ENCODE results near the gene ZMYND12.
"Not testable (repeated sequence)": the region's sequence is repeated elsewhere in the genome, so short reads cannot be mapped to it uniquely, and the experiment has no call there.

The ZMYND12 gene, protein sequence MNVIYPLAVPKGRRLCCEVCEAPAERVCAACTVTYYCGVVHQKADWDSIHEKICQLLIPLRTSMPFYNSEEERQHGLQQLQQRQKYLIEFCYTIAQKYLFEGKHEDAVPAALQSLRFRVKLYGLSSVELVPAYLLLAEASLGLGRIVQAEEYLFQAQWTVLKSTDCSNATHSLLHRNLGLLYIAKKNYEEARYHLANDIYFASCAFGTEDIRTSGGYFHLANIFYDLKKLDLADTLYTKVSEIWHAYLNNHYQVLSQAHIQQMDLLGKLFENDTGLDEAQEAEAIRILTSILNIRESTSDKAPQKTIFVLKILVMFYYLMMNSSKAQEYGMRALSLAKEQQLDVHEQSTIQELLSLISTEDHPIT

DNA sequence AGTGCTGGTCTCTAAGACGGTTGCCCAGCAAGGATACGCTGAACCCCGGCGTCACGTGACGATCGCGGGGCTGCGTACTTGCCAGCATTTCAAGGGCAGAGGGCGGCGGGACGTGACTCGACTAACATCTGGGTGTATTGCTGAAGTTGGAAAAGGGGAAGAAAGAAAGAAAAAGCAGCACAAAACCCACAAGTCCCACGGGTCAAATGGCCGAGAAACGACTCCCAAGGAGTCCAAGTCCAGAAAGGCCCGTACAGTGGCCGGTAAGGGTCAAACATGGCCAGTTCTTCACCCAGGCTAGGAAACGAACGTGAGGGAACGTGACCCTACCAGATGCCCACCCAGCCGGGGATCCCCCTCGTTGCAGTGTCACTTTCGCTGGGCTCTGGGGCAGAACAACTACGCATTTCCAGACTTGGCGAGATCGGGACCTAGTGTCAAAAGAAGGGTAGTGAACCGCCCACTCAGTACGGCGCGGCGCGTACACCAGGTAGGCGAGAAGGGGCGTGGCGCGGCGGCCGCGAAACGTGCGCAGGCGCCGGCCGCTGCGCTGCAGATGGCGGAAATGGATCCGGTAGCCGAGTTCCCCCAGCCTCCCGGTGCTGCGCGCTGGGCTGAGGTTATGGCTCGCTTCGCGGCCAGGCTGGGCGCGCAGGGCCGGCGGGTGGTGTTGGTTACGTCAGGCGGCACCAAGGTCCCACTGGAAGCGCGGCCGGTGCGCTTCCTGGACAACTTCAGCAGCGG is at the start of gene ZMYND12, which contains the start of gene PPCS:
ZMYND12 (minus strand) TSS at position 13 of the 744 bp plus-strand sequence. CDS start 25 bp downstream, outside the sequence.
PPCS (plus strand) TSS at position 534 of the 744 bp plus-strand sequence; CDS start at position 557, 23 bp downstream.
- peak; percentile 89 for DNase-seq

DNA sequence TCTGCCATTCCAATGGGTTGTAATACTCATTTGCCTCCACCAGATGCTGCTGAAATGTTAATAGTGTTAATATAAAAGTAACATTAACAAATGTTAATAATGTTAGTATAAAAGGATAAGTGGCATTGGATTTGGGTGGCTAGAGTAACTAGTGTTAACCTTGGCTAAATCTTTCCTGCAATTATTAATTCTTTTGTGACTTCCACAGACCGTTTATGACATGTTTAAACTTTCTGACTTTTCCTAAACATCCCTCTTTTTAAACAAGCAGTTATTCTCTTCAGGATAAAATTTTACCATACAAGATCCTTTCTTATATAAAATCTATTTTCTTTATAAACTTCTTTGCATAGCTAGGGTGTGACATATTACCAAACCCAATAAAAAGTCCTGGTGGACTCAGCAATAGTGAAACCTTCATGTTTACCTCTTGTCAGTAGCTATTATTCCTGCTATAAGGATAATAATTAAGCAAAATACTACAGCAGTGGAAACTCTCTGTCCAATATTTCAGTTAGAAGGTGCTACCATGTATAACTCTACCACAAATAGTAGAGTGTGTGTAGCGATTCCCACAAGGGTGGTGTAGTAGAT is 48.8 kb upstream of the ZMYND12 start:
- DNase-seq, result no peak

DNA sequence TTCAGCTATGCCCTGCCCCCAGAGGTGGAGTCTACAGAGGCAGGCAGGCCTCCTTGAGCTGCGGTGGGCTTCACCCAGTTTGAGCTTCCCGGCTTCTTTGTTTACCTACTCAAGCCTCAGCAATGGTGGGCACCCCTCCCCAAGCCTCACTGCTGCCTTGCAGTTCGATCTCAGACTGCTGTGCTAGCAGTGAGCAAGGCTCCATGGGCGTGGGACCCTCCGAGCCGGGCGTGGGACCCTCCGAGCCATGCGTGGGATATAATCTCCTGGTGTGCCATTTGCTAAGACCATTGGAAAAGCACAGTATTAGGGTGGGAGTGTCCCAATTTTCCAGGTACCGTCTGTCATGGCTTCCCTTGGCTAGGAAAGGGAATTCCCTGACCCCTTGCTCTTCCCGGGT is 46.2 kb upstream of the ZMYND12 start:
- DNase-seq, result not testable (repeated sequence)

DNA sequence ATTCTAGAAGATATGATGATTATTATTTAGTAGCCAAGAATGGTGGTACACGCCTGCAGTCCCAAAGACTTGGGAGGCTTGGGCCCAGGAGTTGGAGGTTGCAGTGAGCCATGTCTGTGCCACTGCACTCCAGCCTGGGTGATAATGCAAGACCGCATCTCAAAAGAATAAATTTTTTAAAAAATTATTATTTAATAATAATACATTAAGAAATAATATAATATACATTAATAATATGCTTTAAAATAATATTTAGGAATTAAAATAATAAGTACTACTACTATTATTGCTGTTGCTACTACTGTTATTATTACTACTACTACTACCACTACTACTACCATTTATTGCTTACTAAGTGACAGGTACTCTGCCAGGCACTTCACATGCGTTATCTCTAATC is 34.4 kb upstream of the ZMYND12 start:
- no peak for DNase-seq

DNA sequence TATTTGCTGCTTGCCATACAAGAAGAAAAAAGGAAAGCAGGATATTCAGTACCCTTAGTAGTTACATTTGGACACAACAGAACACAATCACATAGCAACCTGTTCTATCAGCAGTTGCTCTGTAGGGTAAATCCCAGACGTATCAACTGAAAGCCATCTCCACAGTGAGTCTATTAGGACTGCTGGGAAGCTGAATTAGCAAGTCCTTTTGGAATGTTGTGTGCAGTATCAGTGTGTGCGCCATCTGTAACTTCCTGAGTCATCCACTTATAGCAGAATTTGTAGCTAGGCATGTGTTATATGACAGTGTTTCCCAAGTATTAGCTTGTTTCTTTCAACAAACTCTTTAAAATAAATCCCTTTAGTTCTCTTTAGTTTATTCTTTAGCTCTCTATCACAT is 28.6 kb upstream of the ZMYND12 start:
- DNase-seq, result no peak

DNA sequence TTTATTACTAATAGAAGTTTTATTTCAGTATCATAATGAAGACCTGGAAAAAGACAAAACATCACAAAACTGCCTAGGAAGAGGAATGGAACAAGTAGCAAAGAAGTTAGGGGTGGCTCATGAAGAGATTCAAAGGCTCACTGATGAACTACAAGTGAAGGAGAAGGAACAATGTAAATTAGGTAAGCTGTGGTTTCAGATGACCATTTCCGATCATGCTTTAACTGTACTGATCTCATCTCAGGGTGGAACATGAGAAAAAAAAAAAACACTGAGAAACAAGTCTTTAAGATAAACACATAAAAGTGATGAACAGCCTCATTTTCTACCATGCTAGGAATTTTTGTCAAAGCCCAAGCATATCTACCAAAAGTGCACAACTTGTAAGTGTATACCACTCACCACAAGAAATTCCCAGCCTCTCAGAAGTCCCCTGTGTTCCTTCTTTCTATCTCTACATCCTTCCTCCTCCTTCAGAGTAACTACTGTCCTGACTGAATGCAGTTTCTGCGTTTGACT is 26.9 kb upstream of the ZMYND12 start:
- no peak for DNase-seq

DNA sequence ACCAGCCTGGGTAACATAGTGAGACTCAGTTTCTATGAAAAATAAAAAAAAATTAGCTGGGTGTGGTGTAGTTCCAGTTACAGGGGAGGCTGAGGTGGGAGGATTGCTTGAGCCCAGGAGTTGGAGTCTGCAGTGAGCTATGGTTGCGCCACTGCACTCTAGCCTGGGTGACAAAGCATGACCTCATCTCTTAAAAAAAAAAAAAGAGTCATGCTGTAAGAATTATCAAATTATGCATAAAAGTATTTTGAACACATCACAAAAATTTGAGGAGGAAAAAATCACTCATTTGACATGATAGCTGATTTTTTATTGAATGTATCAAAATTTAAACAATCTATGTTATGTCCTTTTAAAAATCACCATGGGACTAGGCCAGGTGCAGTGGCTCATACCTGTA is 25.1 kb upstream of the ZMYND12 start:
- no peak for DNase-seq

DNA sequence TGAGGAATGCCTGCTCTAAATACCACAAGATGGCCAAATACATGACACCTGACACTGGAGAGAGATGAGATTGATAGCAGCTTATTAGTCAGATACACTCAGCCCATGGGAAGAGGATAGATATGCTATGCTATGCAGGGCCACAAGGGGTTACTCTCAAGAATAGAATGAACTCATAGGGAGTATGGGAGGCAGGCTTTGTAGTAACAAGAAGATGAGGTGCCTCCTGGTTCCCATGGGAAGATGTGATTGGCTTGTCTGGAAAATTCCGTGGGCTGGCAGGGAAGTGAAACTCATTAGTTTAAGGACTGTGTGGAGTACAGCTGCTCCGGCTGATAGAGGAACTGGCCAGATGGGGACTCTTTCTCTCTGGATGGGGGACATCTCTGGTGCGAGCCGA is 23.8 kb upstream of the ZMYND12 start:
- DNase-seq, result no peak

DNA sequence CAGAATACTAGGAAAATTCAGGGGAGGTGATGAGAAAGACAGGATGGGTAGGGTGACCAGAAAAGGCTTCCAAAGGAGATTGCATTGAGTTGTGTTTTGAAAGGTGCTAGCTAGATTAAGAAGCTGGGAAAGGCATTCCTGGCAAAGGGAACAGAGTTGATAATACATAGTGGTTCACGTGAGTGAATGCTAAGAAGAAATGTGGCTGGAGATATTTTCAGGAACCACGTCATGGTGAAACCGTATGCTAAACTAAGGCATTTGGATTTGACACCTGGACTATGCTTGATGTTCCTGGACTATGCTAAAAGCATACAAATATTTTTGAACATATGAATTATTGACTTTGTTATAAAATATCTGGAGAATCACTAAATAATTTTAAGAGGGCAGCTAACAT is 22.0 kb upstream of the ZMYND12 start:
- DNase-seq, result no peak

DNA sequence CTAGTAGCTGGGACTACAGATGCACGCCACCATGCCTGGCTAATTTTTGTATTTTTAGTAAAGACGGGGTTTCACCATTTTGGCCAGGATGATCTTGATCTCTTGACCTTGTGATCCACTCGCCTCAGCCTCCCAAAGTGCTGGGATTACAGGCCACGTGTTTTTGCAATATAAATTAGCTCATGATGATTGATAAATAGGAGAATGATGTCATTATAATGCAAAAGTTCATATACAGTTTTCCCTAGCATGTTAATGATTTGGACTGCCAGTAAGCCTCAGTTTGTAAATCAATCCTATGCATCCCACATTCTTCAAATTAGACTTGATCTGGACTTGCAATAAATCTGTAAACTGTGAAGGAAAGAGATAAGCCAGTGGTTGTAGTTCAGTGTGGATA is 21.5 kb upstream of the ZMYND12 start:
- DNase-seq, result not testable (repeated sequence)

DNA sequence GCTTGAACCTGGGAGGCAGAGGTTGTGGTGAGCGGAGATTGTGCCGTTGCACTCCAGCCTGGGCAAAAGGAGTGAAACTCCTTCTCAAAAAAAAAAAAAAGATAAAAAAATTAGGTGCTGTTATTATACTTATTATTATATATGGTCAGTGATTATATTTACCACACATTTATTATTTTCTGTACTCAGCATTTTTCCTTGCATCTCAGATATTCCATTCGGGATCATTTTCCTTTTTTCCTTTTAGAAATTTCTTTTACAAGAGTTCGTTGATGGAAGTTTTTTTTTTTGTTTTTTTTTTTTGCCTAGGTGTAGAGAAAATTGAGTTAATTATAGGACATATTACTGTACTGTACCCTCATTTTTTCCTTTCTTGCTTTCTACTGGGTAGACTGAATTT is 20.8 kb upstream of the ZMYND12 start:
- DNase-seq, result no peak

DNA sequence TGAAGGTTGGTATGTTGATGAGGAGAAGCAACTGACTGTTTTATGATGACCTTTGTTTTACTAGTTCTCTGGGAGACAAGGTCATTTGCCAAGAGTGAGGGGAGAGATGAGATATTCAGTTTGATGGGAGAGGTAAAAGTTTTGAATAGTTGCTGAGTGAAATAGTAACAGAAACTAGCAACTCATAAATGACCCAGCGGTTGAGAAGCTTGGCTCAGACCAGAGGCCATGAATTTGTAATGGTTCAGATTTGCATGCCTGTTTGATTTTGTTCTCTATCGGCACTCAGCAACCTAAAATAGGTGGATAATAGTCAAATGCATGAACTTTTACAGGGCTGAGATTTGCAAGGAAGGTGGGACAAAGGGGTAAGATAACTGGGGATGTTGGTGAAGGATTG is 13.9 kb upstream of the ZMYND12 start:
- no peak for DNase-seq

DNA sequence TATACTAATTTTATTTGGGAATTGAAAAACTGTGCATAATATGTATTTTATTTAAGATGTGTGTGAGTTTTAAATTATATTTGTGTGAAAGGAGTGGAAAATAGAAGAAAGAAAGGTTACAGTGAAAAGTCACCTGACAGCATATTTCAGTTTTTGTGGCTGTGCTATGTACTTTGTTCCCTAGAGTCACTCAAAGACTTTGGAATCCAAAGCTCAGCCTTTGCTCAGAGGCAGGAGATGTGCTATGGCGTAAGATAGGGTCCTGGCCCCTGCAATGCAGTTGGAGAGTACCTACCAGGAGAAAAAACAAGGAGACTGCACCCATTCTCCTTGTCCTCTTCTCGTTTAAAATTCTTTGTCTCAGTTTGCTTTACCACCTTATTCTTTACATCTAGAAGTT is 10.2 kb upstream of the ZMYND12 start:
- DNase-seq, result no peak

DNA sequence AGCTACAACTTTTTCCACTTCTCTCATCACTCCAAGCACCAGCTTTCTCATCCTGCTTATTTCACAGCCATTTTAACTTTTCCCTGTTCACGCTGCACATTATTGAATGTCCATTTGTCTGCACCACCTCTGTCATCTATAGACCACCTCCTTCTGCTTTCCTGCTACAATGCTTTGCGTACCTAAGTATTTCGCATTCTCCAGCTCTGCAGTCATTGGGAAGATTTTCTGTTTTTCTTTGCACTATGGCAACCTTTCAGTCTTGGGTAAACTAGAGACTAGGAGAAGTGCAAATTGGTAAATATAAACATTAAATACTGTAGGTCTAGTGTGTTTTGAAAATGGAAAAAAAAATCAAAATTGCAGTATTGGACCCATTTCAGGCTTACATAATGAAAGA is 8.1 kb upstream of the ZMYND12 start:
- DNase-seq, result no peak

DNA sequence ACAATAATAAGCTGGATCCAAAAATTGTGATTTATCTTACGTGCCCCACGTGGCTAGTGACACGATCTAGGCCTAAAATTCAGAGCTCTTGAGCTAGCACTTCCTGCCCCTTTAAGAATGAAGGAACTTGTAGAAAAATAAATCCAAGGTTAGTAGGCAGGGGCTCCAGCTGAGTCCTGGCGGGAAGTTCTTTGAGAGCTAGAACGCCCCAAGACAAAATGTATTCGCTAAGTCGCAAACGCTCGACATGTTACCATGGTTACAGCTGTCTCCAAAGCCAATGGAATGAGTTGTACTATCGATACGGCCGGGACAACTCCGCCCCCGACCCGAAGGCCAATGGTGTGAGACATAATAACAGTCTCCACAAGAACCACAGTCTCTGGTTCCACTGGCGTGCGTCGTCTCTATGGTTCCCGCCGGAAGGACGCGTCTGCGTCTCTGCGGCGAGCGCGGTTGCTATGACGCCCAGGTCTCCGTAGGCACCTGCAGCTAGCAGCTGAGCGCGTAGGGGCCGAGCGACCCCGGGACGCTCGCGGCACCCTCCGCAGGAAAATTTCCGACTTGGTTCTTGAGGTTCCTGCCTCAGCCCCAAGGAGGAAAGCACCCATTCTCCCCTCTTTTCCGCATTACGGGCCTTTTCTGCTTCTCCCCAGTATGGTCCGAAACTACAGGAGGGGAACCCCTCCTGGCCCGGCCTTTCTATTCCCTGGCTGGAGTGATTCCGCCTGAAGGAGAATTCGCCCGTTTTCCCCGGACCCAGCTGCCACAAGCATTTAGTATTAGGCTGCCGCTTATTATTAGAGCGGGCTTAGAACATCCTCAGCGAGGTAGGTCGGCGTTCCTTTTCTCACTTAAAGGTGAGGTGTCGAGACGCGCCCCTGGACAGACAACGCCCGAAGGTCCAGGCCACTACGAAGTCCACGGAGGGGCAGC is 7.3 kb upstream of the ZMYND12 start, which contains the start of gene CCDC30:
CCDC30 (plus strand) TSS at position 459 of the 936 bp plus-strand sequence. CDS start 17,266 bp downstream, outside the sequence.
- DNase-seq, result peak; percentile 100

DNA sequence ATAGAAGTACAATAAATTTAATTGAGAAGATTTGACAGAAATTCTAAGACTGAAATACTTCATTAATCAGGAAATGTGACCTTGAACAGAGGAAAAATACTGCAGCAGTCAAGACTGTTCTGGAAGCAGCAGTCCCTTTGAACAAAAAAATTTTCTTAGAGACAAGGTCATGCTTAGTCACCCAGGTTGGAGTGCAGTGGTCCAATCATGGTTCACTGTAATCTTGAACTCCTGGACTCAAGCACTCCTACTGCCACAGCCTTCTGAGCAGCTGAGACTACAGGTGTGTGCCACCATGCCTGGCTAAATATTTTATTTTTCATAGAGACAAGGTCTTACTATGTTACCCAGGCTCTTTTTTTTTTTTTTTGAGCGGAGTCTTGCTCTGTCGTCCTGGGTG is 5.4 kb upstream of the ZMYND12 start:
- no peak for DNase-seq

DNA sequence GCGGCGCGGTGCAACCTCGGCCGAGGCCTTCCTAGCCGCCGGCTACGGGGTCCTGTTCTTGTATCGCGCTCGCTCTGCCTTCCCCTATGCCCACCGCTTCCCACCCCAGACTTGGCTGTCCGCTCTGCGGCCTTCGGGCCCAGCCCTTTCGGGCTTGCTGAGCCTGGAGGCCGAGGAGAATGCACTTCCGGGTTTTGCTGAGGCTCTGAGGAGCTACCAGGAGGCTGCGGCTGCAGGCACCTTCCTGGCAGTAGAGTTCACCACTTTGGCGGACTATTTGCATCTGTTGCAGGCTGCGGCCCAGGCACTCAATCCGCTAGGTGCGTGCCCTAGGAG is 900 bp upstream of the ZMYND12 start:
- peak; percentile 57 for DNase-seq

DNA sequence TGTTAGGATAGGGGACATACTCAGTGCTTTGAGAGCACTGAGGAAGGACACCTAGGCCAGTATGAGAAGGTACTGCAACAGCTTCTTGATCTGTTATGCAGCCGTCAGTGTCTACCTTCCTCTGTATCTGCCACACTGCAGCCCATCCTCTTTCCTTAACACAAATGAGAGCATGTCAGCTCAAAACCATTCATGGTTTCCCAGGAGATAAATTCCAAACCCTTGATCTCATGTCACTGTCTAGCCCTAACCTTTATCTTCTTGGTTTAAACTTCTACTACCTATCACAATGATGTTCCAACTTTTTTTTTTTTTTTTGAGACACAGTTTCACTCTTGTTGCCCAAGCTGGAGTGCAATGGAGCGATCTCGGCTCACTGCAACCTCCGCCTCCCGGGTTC is 1.4 kb downstream of the ZMYND12 start:
- DNase-seq, result no peak

DNA sequence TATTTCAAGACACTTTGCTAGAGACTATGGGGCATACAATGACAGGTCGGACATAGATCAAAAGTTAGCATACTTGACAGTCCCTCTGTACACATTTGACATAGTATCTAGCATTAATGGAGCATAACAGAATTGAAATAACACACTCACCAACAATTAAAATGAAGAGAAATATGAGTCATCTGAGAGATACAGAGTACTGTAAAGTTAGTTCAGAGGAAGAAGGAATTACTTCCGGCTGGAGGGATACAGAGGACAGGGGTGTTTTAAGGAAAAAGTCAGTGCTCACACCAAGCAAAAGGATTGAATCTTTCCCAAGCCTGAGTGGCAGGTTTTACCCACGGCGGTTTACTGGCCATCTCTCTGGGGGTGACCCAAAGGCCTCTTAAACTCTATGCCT is 2.4 kb downstream of the ZMYND12 start:
- DNase-seq, result no peak

DNA sequence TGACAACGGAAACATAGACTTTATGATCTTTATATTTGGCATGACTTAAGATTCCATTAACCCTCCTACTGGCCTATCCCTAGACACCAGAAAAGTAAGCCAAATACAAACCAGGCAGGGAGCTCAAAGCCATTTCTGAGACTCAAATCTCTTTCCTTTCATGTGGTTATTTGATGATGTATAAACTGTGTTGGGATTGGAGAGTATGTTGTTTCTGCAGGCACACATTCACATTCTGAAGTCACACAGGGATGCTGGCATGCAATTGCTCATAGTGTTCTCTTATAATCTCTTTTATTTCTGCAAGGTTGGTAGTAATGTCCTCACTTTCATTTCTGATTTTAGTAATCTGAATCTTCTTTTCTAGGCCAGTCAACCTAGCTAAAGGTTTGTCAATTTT is 5.8 kb downstream of the ZMYND12 start:
- no peak for DNase-seq

DNA sequence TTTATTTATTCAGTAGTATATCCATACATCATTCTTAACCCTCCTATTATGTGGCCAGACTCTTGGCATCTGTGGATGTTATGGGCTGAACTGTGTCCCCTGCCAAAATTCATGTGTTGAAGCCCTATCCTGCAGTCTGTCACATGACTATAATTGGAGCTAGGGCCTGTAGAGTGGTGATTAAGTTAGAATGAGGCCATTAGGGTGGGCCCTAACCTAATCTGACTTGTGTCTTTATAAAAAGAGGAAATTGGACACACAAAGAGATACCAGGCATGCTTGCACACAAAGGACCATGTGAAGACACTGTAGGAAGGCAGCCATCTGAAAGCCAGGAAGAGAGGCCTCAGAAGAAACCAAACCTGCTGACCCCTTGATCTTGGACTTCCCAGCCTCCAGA is 6.6 kb downstream of the ZMYND12 start:
- no peak for DNase-seq

DNA sequence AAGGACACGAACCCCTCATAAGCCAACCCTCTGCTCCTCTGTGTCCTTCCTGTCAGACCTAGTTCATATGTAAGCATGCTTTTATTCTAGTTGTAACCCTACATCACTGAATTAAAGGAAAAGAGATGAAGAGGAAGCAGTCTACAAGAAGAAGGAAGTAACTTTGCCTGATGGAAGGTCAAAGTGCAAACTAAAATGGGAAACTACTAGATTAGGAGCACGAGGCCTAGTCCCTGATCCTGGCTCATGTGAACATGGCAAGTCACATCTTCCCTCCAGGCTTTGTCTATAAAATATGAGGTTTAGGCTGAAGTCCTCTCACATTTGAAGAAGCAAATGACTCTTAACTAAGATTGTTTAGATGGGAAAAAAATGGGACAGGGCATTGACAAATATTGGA is 13.2 kb downstream of the ZMYND12 start:
- no peak for DNase-seq

DNA sequence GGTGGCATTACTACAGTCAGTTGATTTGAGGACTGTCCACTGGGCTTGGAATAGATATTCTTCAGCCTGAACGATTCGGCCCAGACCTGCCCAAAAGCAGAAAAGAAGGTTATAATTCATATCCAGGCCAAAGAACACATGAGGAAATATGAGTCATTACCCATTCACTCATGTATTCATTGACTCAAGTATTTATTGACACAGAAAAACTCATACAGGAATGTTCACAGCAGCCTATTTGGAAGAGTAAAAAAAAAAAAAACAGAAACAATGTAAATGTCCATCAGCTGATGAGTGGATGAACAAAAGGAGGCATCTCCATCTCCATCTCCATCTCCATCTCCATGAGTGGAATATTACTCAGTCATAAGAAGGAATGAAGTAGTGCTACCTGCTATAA is 15.9 kb downstream of the ZMYND12 start:
- DNase-seq, result no peak
